A549 (cell line): ENCODE data around the gene PKD2. TPM values are rescaled to one million over a fixed set of nuclear protein-coding genes. Genes with fewer than 3 reads are reported as not detected.
"Not testable (repeated sequence)": the region's sequence is repeated elsewhere in the genome, so short reads cannot be mapped to it uniquely, and the experiment has no call there.

Source experiments
- ATAC-seq, 2 experiments: fragments of 200-7000 bp in 1 of 2; fragments of >200 bp in 1 of 2; cut with Nextera tagmentation in 1 of 2; cut with Tn5 transposase in 1 of 2; 3 replicates each; pipeline versions ENCODE4 v1.8.0 to v1.9.1; 2018 to 2020; ENCODE audit warnings: mild to moderate bottlenecking in 1 of 2, moderate library complexity in 1 of 2
- CTCF ChIA-PET: fragments of 300-600 bp; sonication (Branson Sonifier 250); formaldehyde crosslinking; extraction: SDS; loops from one replicate; lab custom pipeline; 2021; ENCODE audit warnings: antibody characterized with exemption, inconsistent platforms; lab: Yijun Ruan, JAX
- POLR2A ChIA-PET: fragments of 350-600 bp; formaldehyde crosslinking; extraction: SDS; loops from one replicate; lab custom pipeline; 2021; ENCODE audit warnings: antibody characterized with exemption, inconsistent platforms; lab: Yijun Ruan, JAX
- DNase-seq, 2 experiments: peaks; one replicate each; pipeline versions ENCODE4 v3.0.0 to v3.0.0-alpha.2; 2011 to 2016; ENCODE audit warnings: low read depth in 1 of 2, low spot score in 1 of 2
- FAIRE-seq: peaks from 2 replicates; lab custom pipeline; 2011; peaks lifted over from hg19 to GRCh38; lab: Jason Lieb, UNC
- H3K27ac ChIP-seq, 2 experiments: fragments of >200 bp; sonication (Bioruptor Twin); formaldehyde crosslinking; 3 replicates each; pipeline ENCODE4 v1.5.1; 2016 to 2017
- H3K4me1 ChIP-seq: fragments of >200 bp; sonication (Bioruptor Twin); formaldehyde crosslinking; 3 replicates; pipeline ENCODE4 v1.6.1; 2016
- H3K4me2 ChIP-seq: fragments of >200 bp; sonication (Bioruptor Twin); formaldehyde crosslinking; 3 replicates; pipeline ENCODE4 v1.6.1; 2016
- H3K4me3 ChIP-seq: fragments of >200 bp; sonication (Bioruptor Twin); formaldehyde crosslinking; 3 replicates; pipeline ENCODE4 v1.5.1; 2016
- H3K9me3 ChIP-seq: fragments of >200 bp; sonication (Bioruptor Twin); formaldehyde crosslinking; 3 replicates; pipeline ENCODE4 v1.6.1; 2016
- CBX2 ChIP-seq: fragments of 200-600 bp; sonication (generic); IDR thresholded peaks from 2 replicates; pipeline ENCODE4 v1.6.1; 2016; ENCODE audit warnings: low read depth, mild to moderate bottlenecking, borderline replicate concordance
- CBX8 ChIP-seq: fragments of 200-600 bp; sonication (generic); IDR thresholded peaks from 2 replicates; pipeline ENCODE4 v1.6.1; 2016
- CHD2 ChIP-seq: fragments of 150-350 bp; IDR thresholded peaks from 2 replicates; pipeline ENCODE4 v1.6.1; 2014; ENCODE audit warnings: low read length; ENCODE audit not compliant: partially characterized antibody
- ESRRA ChIP-seq: fragments of 150-350 bp; IDR thresholded peaks from 2 replicates; pipeline ENCODE4 v1.6.1; 2014; ENCODE audit warnings: mild to moderate bottlenecking, low read length, borderline replicate concordance
- HOXA7 ChIP-seq: fragments of 250-450 bp; sonication (Bioruptor Pico); IDR thresholded peaks from 2 replicates; pipeline ENCODE4 v1.5.0; 2020; ENCODE audit warnings: mild to moderate bottlenecking, moderate library complexity
- HOXB13 ChIP-seq: fragments of 250-450 bp; sonication (Bioruptor Pico); IDR thresholded peaks from 2 replicates; pipeline ENCODE4 v1.5.0; 2020; ENCODE audit warnings: low read depth, mild to moderate bottlenecking, moderate library complexity
- HOXB5 ChIP-seq: fragments of 250-450 bp; sonication (Bioruptor Pico); IDR thresholded peaks from 2 replicates; pipeline ENCODE4 v1.5.0; 2020; ENCODE audit warnings: mild to moderate bottlenecking, moderate library complexity
- KDM5A ChIP-seq: fragments of 200-600 bp; sonication (generic); IDR thresholded peaks from 2 replicates; pipeline ENCODE4 v1.6.1; 2016; ENCODE audit warnings: antibody characterized with exemption, mild to moderate bottlenecking
- MAZ ChIP-seq: fragments of 150-350 bp; IDR thresholded peaks from 2 replicates; pipeline ENCODE4 v1.6.1; 2014; ENCODE audit warnings: antibody characterized with exemption, low read depth, low read length, borderline replicate concordance
- NFE2L2 ChIP-seq: fragments of 150-350 bp; conservative IDR thresholded peaks from 2 replicates; pipeline ENCODE4 v1.6.1; 2014; ENCODE audit warnings: low read length
- SMC3 ChIP-seq: fragments of >200 bp; sonication (Bioruptor Twin); formaldehyde crosslinking; IDR thresholded peaks from 3 replicates; pipeline ENCODE4 v1.6.1; 2018; ENCODE audit warnings: inconsistent platforms
- ZFP36 ChIP-seq: fragments of 450-650 bp; IDR thresholded peaks from 2 replicates; pipeline ENCODE4 v1.6.1; 2014; ENCODE audit warnings: borderline replicate concordance; ENCODE audit not compliant: partially characterized antibody
- WGBS: methylation state at CpG from one replicate; pipeline ENCODE4 v1.1.6; 2017; ENCODE audit errors: missing lambda C conversion rate; 5-methylcytosine and 5-hydroxymethylcytosine counted together
- polyA plus RNA-seq, 4 experiments: library from polyadenylated mRNA; depleted of rRNA in 3 of 4; stranded (reverse); fragments of >200 nt; fragmentation: RNase III in 1 of 4; extraction: RNeasy Plus Mini Kit Qiagen cat#74134 plus additional on column Dnase treatment in 1 of 4; gene quantifications; 2 replicates in 3 of 4; 3 replicates in 1 of 4; pipeline ENCODE4 v1.2.3, GENCODE V29; 2011 to 2017
- small RNA-seq, 6 experiments: library from RNA; depleted of rRNA; stranded (forward); fragments of <200 nt; gene quantifications; one replicate each; pipeline ENCODE3, GENCODE V24; 2012

PKD2 gene
- polyA plus RNA-seq, 2 of the 4 experiments (the other 2 are of a cell fraction) = 39.4 to 57.6 TPM

GRCh38 chr4:88115587-88115986, 108.2 kb downstream of the PKD2 start:
- POLR2A ChIA-PET = no interaction called here
- no peak overlapping the region for H3K27ac ChIP-seq
- H3K4me2 ChIP-seq = no peak overlapping the region
- CTCF ChIA-PET = interaction anchor here (0.9 kb wide), 1 partner anchor 104 kb away, joined by 3 read pairs; no protein-coding TSS in a partner anchor
- DNase-seq (no peak), ATAC-seq (no peak), FAIRE-seq (no peak)
- peaks cover 6% of the 10 kb centered on the region for H3K4me1 ChIP-seq
- TF ChIP-seq MAZ (no peak), HOXB5 (CRISPR knock-in tag) (no peak), CBX2 (no peak), KDM5A (no peak), SMC3 (no peak), NFE2L2 (no peak), HOXB13 (CRISPR knock-in tag) (no peak), CBX8 (no peak), CHD2 (no peak), ESRRA (no peak)
- 99% methylated on average over 5 of the region's 5 CpGs for WGBS
- H3K9me3 ChIP-seq = peaks cover 16% of the 10 kb centered on the region
- no peak overlapping the region for H3K4me3 ChIP-seq

- H3K4me2 ChIP-seq = no peak overlapping the region
- no peak overlapping the region for H3K4me3 ChIP-seq
- DNase-seq (peak in 1 of 2 experiments; percentile 16), FAIRE-seq (no peak)
- no peaks in the 10 kb centered on the region for H3K4me1 ChIP-seq
- POLR2A ChIA-PET = no interaction called here
- no peak for TF ChIP-seq HOXA7 (CRISPR knock-in tag)
- peak; percentile 98 for TF ChIP-seq ZFP36
- TF ChIP-seq, all 56 proteins: peak for 1
- Histone ChIP-seq H3K27ac (no peak overlapping the region), H3K9me3 (peaks cover 29% of the 10 kb centered on the region)
- WGBS = 69% methylated on average over 1 of the region's 2 CpGs
- no peak for ATAC-seq
- CTCF ChIA-PET = no interaction called here
Observed at GRCh38 chr4:88119943-88120342, 112.5 kb downstream of the PKD2 start.

- H3K4me1 ChIP-seq, ATAC-seq, H3K4me3 ChIP-seq, H3K27ac ChIP-seq, POLR2A ChIA-PET, FAIRE-seq, H3K4me2 ChIP-seq, DNase-seq: not testable (repeated sequence)
- CTCF ChIA-PET = interaction anchor here (1.0 kb wide), 1 partner anchor 10 kb away, joined by 3 read pairs; no protein-coding TSS in a partner anchor
- no CpG with 5 or more reads among the region's 5 CpGs for WGBS
- peaks cover 29% of the 10 kb centered on the region for H3K9me3 ChIP-seq
Observed at GRCh38 chr4:88122260-88122659, 114.8 kb downstream of the PKD2 start.

Small RNAs within 50 kb of the gene (small RNA-seq; reads per million reads assigned to genes)
- gene RNU1-36P = 0 to 0.86 (median 0) reads per million in 6 experiments

Other genes with a start within 250 kb of the PKD2 start
- not detected in 2 replicates for gene IBSP, start 208.1 kb upstream of the PKD2 start, polyA plus RNA-seq (2011; rRNA removed)
- gene IBSP, start 208.1 kb upstream of the PKD2 start, polyA plus RNA-seq (2017; fragmentation: RNase III; extraction: RNeasy Plus Mini Kit Qiagen cat#74134 plus additional on column Dnase treatment) = not detected in 3 replicates
- not detected in 2 replicates for gene MEPE, start 174.7 kb upstream of the PKD2 start, polyA plus RNA-seq (2011; rRNA removed)
- gene MEPE, start 174.7 kb upstream of the PKD2 start, polyA plus RNA-seq (2017; fragmentation: RNase III; extraction: RNeasy Plus Mini Kit Qiagen cat#74134 plus additional on column Dnase treatment) = not detected in 3 replicates
- gene SPP1, start 31.9 kb upstream of the PKD2 start, polyA plus RNA-seq (2011; rRNA removed) = 415 and 509 TPM in 2 replicates
- gene SPP1, start 31.9 kb upstream of the PKD2 start, polyA plus RNA-seq (2017; fragmentation: RNase III; extraction: RNeasy Plus Mini Kit Qiagen cat#74134 plus additional on column Dnase treatment) = 176 to 226 TPM (median 198 TPM) in 3 replicates
- 53.5 and 55.3 TPM in 2 replicates for gene ABCG2, start 151.0 kb downstream of the PKD2 start, polyA plus RNA-seq (2011; rRNA removed)
- 27.9 to 29.0 TPM (median 28.1 TPM) in 3 replicates for gene ABCG2, start 151.0 kb downstream of the PKD2 start, polyA plus RNA-seq (2017; fragmentation: RNase III; extraction: RNeasy Plus Mini Kit Qiagen cat#74134 plus additional on column Dnase treatment)